Kidney glomerular epithelial cell (primary cell): ENCODE measurements around the gene CDH4.

ENCODE experiments used
- DNase-seq: peaks from one replicate; lab custom pipeline; 2025; lab: John Stamatoyannopoulos, UW

CDH4 gene

GRCh38 chr20:61284752-61285151 is 32.7 kb downstream of the CDH4 start:
- no peak for DNase-seq

GRCh38 chr20:61285152-61285645 is 33.1 kb downstream of the CDH4 start:
- no peak for DNase-seq

GRCh38 chr20:61285691-61286090 is 33.6 kb downstream of the CDH4 start:
- DNase-seq: no peak

- DNase-seq: no peak
Observed at GRCh38 chr20:61287583-61288275, 35.7 kb downstream of the CDH4 start.

- no peak for DNase-seq
Observed at GRCh38 chr20:61288331-61288784, 36.3 kb downstream of the CDH4 start.

GRCh38 chr20:61289166-61289565 is 37.1 kb downstream of the CDH4 start:
- DNase-seq: no peak

GRCh38 chr20:61290721-61291120 is 38.7 kb downstream of the CDH4 start:
- DNase-seq: no peak

GRCh38 chr20:61291166-61291829 is 39.2 kb downstream of the CDH4 start:
- DNase-seq: no peak

- no peak for DNase-seq
Observed at GRCh38 chr20:61292391-61292790, 40.3 kb downstream of the CDH4 start.

- no peak for DNase-seq
Observed at GRCh38 chr20:61292821-61293612, 41.0 kb downstream of the CDH4 start.

- no peak for DNase-seq
Observed at GRCh38 chr20:61293951-61294350, 41.9 kb downstream of the CDH4 start.

- DNase-seq: no peak
Observed at GRCh38 chr20:61295249-61295648, 43.2 kb downstream of the CDH4 start.

- DNase-seq: no peak
Observed at GRCh38 chr20:61295682-61296628, 43.9 kb downstream of the CDH4 start.

GRCh38 chr20:61296629-61297019 is 44.6 kb downstream of the CDH4 start:
- DNase-seq: no peak

GRCh38 chr20:61297491-61297890 is 45.4 kb downstream of the CDH4 start:
- no peak for DNase-seq

GRCh38 chr20:61297986-61298385 is 45.9 kb downstream of the CDH4 start:
- no peak for DNase-seq

GRCh38 chr20:61298661-61299060 is 46.6 kb downstream of the CDH4 start:
- no peak for DNase-seq

GRCh38 chr20:61299104-61299503 is 47.0 kb downstream of the CDH4 start:
- DNase-seq: no peak

- DNase-seq: no peak
Observed at GRCh38 chr20:61299618-61300017, 47.6 kb downstream of the CDH4 start.

GRCh38 chr20:61300293-61300692 is 48.2 kb downstream of the CDH4 start:
- no peak for DNase-seq

GRCh38 chr20:61300709-61301108 is 48.6 kb downstream of the CDH4 start:
- DNase-seq: no peak
